Thyroid gland (tissue), 4 donors: ENCODE measurements around the gene GABRR1. TPM values are rescaled to one million over a fixed set of nuclear protein-coding genes. Genes with fewer than 3 reads are reported as not detected.

ENCODE experiments used
- DNase-seq, 2 donors: peaks; one replicate each; pipeline ENCODE4 v3.0.0-alpha.2; 2019
- H3K27ac ChIP-seq, 3 donors: fragments of 200-600 bp; sonication (generic); 1 replicate in 2 of 3; 2 replicates in 1 of 3; pipeline ENCODE4 v1.5.1; 2016 to 2019; ENCODE audit warnings: mild to moderate bottlenecking in 1 of 3, moderate library complexity in 1 of 3
- H3K27me3 ChIP-seq: fragments of 200-600 bp; sonication (generic); one replicate; pipeline ENCODE4 v1.5.1; 2019
- H3K36me3 ChIP-seq, 2 donors: fragments of 200-600 bp; sonication (generic); one replicate each; pipeline ENCODE4 v1.5.1; 2016 to 2019
- H3K4me1 ChIP-seq, 2 donors: fragments of 200-600 bp; sonication (generic); one replicate each; pipeline ENCODE4 v1.5.1; 2017 to 2019
- H3K4me3 ChIP-seq, 3 donors: fragments of 200-600 bp; sonication (generic); replicated peaks in 1 of 3; 1 replicate in 2 of 3; 2 replicates in 1 of 3; pipeline ENCODE4 v1.5.1; 2016; ENCODE audit warnings: mild to moderate bottlenecking in 1 of 3
- H3K9me3 ChIP-seq: fragments of 200-600 bp; sonication (generic); one replicate; pipeline ENCODE4 v1.5.1; 2017
- CTCF ChIP-seq, 6 experiments: fragments of 200-600 bp in 3 of 6; fragments of 450-650 bp in 3 of 6; sonication (generic) in 3 of 6; IDR thresholded peaks; one replicate each; pipeline ENCODE4 v1.5.1; 2016 to 2019; ENCODE audit warnings: antibody characterized with exemption in 6 of 6, mild to moderate bottlenecking in 2 of 6, inconsistent platforms in 1 of 6, moderate library complexity in 1 of 6
- POLR2A ChIP-seq, 2 donors: fragments of 450-650 bp; IDR thresholded peaks; one replicate each; pipeline ENCODE4 v1.6.1; 2017; ENCODE audit warnings: antibody characterized with exemption in 2 of 2, mild to moderate bottlenecking in 2 of 2, moderate library complexity in 1 of 2
- WGBS, 2 donors: methylation state at CpG; one replicate each; pipeline ENCODE4 v1.1.5; 2017; 5-methylcytosine and 5-hydroxymethylcytosine counted together
- intact Hi-C: fragments of 100-400 bp; cut with DNase I; formaldehyde crosslinking; loops from one replicate; pipeline ENCODE4 v1.15.1; 2023
- total RNA-seq, 4 donors: library from RNA; depleted of rRNA; stranded (reverse); fragments of >200 nt; gene quantifications; one replicate each; pipeline ENCODE4 v1.2.3, GENCODE V29; 2016

GABRR1 gene
- total RNA-seq, 4 donors from 2014 or later, result not detected

DNA sequence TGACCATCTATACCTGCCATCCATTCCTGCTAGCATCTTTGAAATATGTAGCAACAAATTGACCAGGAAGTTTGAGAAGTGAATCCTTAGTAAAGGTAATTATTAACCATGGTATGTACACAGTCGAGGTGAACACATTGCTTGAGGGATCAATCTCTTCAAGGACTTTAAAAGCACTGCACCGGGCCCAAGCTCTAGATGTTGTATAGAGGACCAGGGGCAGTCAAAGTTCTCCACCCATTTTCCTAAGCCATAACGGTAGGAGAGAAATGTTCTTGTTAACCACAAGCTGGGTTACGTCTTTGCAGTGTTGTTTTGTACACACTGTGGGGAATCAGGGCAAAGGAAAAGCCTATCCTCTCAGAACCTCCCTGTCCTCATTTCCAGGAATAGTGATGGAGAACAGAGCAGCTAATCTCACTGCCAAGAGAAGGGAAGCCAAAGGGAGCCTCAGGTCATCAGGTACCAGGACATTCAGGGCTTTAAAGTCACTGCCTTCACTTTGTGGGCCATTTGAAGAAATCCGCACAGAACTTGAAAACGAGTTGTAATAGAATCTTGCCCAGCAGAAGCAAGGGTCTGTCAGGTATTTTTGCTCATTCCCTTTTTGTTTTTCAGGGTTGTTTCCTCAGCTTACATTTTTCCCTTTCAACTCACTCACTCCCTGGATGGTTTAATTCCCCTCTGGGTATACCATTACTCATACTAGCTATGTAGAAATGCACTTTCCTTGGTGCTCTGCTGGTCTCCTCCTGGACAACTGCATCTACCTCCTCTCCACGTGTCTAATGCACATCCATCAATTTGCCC lies 76.6 kb downstream of the GABRR1 start:
- 78 to 80% methylated on average over 7 of the region's 7 CpGs for WGBS, 2 donors
- Histone ChIP-seq H3K4me1 (no peaks in the 10 kb centered on the region), H3K27me3 (no peaks in the 10 kb centered on the region), H3K9me3 (no peaks in the 10 kb centered on the region), H3K36me3 (no peaks in the 10 kb centered on the region), H3K4me3 (no peak overlapping the region), H3K27ac (no peak overlapping the region)
- no peak for DNase-seq
- TF ChIP-seq POLR2A (IDR thresholded peaks at IDR 0.05) (no peak), CTCF (IDR thresholded peaks at IDR 0.05) (no peak)
- intact Hi-C loops, result loop anchor here (10.0 kb wide), 1 partner anchor 156 kb away; no protein-coding TSS in a partner anchor

GRCh38 chr6:89139509-89140346 lies 77.4 kb downstream of the GABRR1 start:
- intact Hi-C loops, result loop anchor here (10.0 kb wide), 1 partner anchor 155 kb away; no protein-coding TSS in a partner anchor
- H3K4me3 ChIP-seq, result no peak overlapping the region
- no peaks in the 10 kb centered on the region for H3K27me3 ChIP-seq
- no peak for TF ChIP-seq CTCF (IDR thresholded peaks at IDR 0.05)
- no peak for TF ChIP-seq POLR2A (IDR thresholded peaks at IDR 0.05)
- H3K4me1 ChIP-seq, result no peaks in the 10 kb centered on the region
- no peaks in the 10 kb centered on the region for H3K9me3 ChIP-seq
- H3K36me3 ChIP-seq, result no peaks in the 10 kb centered on the region
- 79 to 92% methylated on average over 5 of the region's 5 CpGs for WGBS, 2 donors
- no peak overlapping the region for H3K27ac ChIP-seq
- DNase-seq, result no peak

DNA sequence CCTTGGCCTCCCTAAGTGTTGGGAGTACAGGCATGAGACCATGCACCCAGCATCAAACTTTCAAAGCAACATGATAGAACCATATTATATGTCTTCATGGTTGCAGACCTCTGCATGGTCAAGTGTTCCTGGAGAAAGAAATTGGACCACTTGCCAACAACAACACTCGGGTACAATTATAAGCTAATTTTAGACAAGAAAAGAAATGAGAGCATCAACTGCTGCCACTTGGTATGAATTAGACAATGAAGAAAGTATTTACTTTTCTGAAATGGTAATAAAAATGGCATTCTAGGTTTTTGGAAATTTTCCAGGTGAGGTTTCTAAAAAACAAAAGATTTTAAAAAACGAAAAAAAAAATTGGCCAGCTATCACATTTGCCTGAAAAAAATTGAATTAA lies 79.0 kb downstream of the GABRR1 start:
- WGBS, 2 donors, result 73 to 88% methylated on average over 2 of the region's 2 CpGs
- Histone ChIP-seq H3K4me3 (no peak overlapping the region), H3K4me1 (no peaks in the 10 kb centered on the region), H3K36me3 (no peaks in the 10 kb centered on the region), H3K27ac (no peak overlapping the region), H3K27me3 (no peaks in the 10 kb centered on the region), H3K9me3 (no peaks in the 10 kb centered on the region)
- intact Hi-C loops, result no loop called here
- no peak for DNase-seq
- TF ChIP-seq POLR2A (IDR thresholded peaks at IDR 0.05) (no peak), CTCF (IDR thresholded peaks at IDR 0.05) (no peak)

GRCh38 chr6:89134723-89135122 lies 82.4 kb downstream of the GABRR1 start:
- H3K27ac ChIP-seq, result no peak overlapping the region
- H3K27me3 ChIP-seq, result no peaks in the 10 kb centered on the region
- TF ChIP-seq CTCF (IDR thresholded peaks at IDR 0.05) (no peak), POLR2A (IDR thresholded peaks at IDR 0.05) (no peak)
- no peaks in the 10 kb centered on the region for H3K9me3 ChIP-seq
- no peaks in the 10 kb centered on the region for H3K36me3 ChIP-seq
- H3K4me1 ChIP-seq, result no peaks in the 10 kb centered on the region
- intact Hi-C loops, result no loop called here
- WGBS, 2 donors, result 79 to 87% methylated on average over 3 of the region's 3 CpGs
- H3K4me3 ChIP-seq, result no peak overlapping the region
- no peak for DNase-seq

GRCh38 chr6:89133981-89134380 lies 83.2 kb downstream of the GABRR1 start:
- Histone ChIP-seq H3K4me1 (no peaks in the 10 kb centered on the region), H3K27me3 (no peaks in the 10 kb centered on the region), H3K4me3 (no peak overlapping the region), H3K27ac (no peak overlapping the region), H3K36me3 (no peaks in the 10 kb centered on the region), H3K9me3 (no peaks in the 10 kb centered on the region)
- intact Hi-C loops, result no loop called here
- TF ChIP-seq CTCF (IDR thresholded peaks at IDR 0.05) (no peak), POLR2A (IDR thresholded peaks at IDR 0.05) (no peak)
- 84 to 88% methylated on average over 9 of the region's 9 CpGs for WGBS, 2 donors
- no peak for DNase-seq
